ENCODE data around the gene SFTA2. TPM values are rescaled to one million over a fixed set of nuclear protein-coding genes. Genes with fewer than 3 reads are reported as not detected.
A peak's percentile ranks its signal among the peaks of the same experiment; 100 is the strongest.

Gene SFTA2
- total and polyA plus RNA-seq, 12 donors = not detected

- Histone ChIP-seq H3K9me3 (no peaks in the 10 kb centered on the region), H3K4me1 (peaks cover 0 to 13% (median 7%) of the 10 kb centered on the region in 9 donors), H3K27ac (no peak overlapping the region), H3K36me3 (no peaks in the 10 kb centered on the region), H3K4me3 (no peak overlapping the region), H3K27me3 (peaks cover 0 to 36% (median 9%) of the 10 kb centered on the region in 7 donors)
- 11 to 14% methylated on average over 15 of the region's 15 CpGs for WGBS, 2 donors
- intact Hi-C loops (cut with DNase I) = loop anchor here in 2 of 10 donors (5.0 to 10.0 kb wide), 2 partner anchors 100 to 102 kb away; no protein-coding TSS in a partner anchor
- ATAC-seq = peak; percentile 65 to 93 (median 86)
- TF ChIP-seq CTCF (IDR thresholded peaks at IDR 0.05) = peak in 7 of 9 donors; percentile 12 to 53 (median 42)
- peak; percentile 64 to 71 for DNase-seq
Observed at GRCh38 chr6:30942338-30943060, 10.5 kb upstream of the SFTA2 start.

- DNase-seq = no peak
- no peak for ATAC-seq
- Histone ChIP-seq H3K9me3 (no peaks in the 10 kb centered on the region), H3K27me3 (peaks cover 0 to 36% (median 9%) of the 10 kb centered on the region in 7 donors), H3K27ac (no peak within 1 kb of the TSS), H3K36me3 (no peaks in the 10 kb centered on the region), H3K4me1 (peaks cover 0 to 13% (median 7%) of the 10 kb centered on the region in 9 donors), H3K4me3 (no peak within 1 kb of the TSS)
- 65 to 73% methylated on average over 16 of the region's 16 CpGs for WGBS, 2 donors
- intact Hi-C loops (cut with DNase I) = loop anchor here in 2 of 10 donors (5.0 to 10.0 kb wide), 2 partner anchors 102 to 104 kb away; no protein-coding TSS in a partner anchor
- TF ChIP-seq CTCF (IDR thresholded peaks at IDR 0.05) = no peak
Observed at GRCh38 chr6:30940361-30940986, 8.5 kb upstream of the SFTA2 start, which contains the start of gene MUCL3. TSS of gene MUCL3 (plus strand) at chr6:30940973. CDS start at chr6:30941000, 27 bp downstream.

GRCh38 chr6:30939473-30939872, 7.5 kb upstream of the SFTA2 start:
- no peak for TF ChIP-seq CTCF (IDR thresholded peaks at IDR 0.05)
- H3K9me3 ChIP-seq = no peaks in the 10 kb centered on the region
- no peak overlapping the region for H3K4me3 ChIP-seq
- intact Hi-C loops (cut with DNase I) = loop anchor here in 1 of 10 donors (5.0 kb wide), 1 partner anchor 98 kb away; no protein-coding TSS in a partner anchor
- no peaks in the 10 kb centered on the region for H3K36me3 ChIP-seq
- H3K27me3 ChIP-seq = peaks cover 0 to 28% (median 9%) of the 10 kb centered on the region in 7 donors
- ATAC-seq = no peak
- WGBS, 2 donors = 53 to 85% methylated on average over 3 of the region's 3 CpGs
- peaks cover 0 to 13% (median 7%) of the 10 kb centered on the region in 9 donors for H3K4me1 ChIP-seq
- H3K27ac ChIP-seq = no peak overlapping the region
- no peak for DNase-seq

- ATAC-seq = no peak
- Histone ChIP-seq H3K4me3 (no peak overlapping the region), H3K27ac (no peak overlapping the region), H3K4me1 (peaks cover 0 to 13% (median 7%) of the 10 kb centered on the region in 9 donors), H3K9me3 (no peaks in the 10 kb centered on the region), H3K27me3 (peaks cover 0 to 22% (median 9%) of the 10 kb centered on the region in 7 donors), H3K36me3 (no peaks in the 10 kb centered on the region)
- 78 to 82% methylated on average over 4 of the region's 4 CpGs for WGBS, 2 donors
- DNase-seq = no peak
- TF ChIP-seq CTCF (IDR thresholded peaks at IDR 0.05) = no peak
- intact Hi-C loops (cut with DNase I) = loop anchor here in 1 of 10 donors (5.0 kb wide), 1 partner anchor 99 kb away; no protein-coding TSS in a partner anchor
Observed at GRCh38 chr6:30938730-30939129, 6.8 kb upstream of the SFTA2 start.

All from heart right ventricle (tissue), 16 donors.